WTC11 (cell line): ENCODE data around the gene EOLA1. TPM values are rescaled to one million over a fixed set of nuclear protein-coding genes. Genes with fewer than 3 reads are reported as not detected.

Source experiments
- ATAC-seq: fragments of 200-7000 bp; cut with Tn5 transposase; 2 replicates; pipeline ENCODE4 v1.10.0; 2021; ENCODE audit warnings: mild to moderate bottlenecking, moderate library complexity
- CTCF ChIA-PET: fragments of 300-600 bp; sonication (Branson Sonifier 250); formaldehyde crosslinking; loops from one replicate; lab custom pipeline; 2021; ENCODE audit warnings: antibody characterized with exemption; lab: Charles Lee
- POLR2A ChIA-PET: fragments of 350-600 bp; sonication (Branson Sonifier 250); formaldehyde crosslinking; loops from one replicate; lab custom pipeline; 2021; ENCODE audit warnings: antibody characterized with exemption; lab: Charles Lee
- DNase-seq: peaks from one replicate; pipeline ENCODE4 v3.0.0; 2021; ENCODE audit warnings: low spot score
- H3K27ac Mint-ChIP-seq: 2 replicates; pipeline ENCODE4 v1.8.0; 2021; ENCODE audit warnings: mixed read lengths
- H3K27me3 Mint-ChIP-seq: 2 replicates; pipeline ENCODE4 v1.8.0; 2021; ENCODE audit warnings: low read depth, mild to moderate bottlenecking, moderate library complexity, mixed read lengths
- H3K36me3 Mint-ChIP-seq: 2 replicates; pipeline ENCODE4 v1.8.0; 2021; ENCODE audit warnings: mixed read lengths
- H3K4me1 Mint-ChIP-seq: 2 replicates; pipeline ENCODE4 v1.8.0; 2022; ENCODE audit warnings: mixed read lengths
- H3K4me3 Mint-ChIP-seq: 2 replicates; pipeline ENCODE4 v1.8.0; 2021; ENCODE audit warnings: mild to moderate bottlenecking, moderate library complexity, mixed read lengths
- H3K9me3 Mint-ChIP-seq: 2 replicates; pipeline ENCODE4 v1.8.0; 2021; ENCODE audit warnings: mixed read lengths
- AFF4 ChIP-seq: sonication (generic); formaldehyde crosslinking; IDR thresholded peaks from 2 replicates; pipeline ENCODE4 v1.8.1; 2023; ENCODE audit warnings: mild to moderate bottlenecking, missing genetic modification reagents, borderline replicate concordance
- ARID4B ChIP-seq: sonication (generic); formaldehyde crosslinking; IDR thresholded peaks from 2 replicates; pipeline ENCODE4 v1.8.0; 2023; ENCODE audit warnings: missing genetic modification reagents, mild to moderate bottlenecking, borderline replicate concordance
- ATF1 ChIP-seq: sonication (generic); formaldehyde crosslinking; IDR thresholded peaks from 2 replicates; pipeline ENCODE4 v1.8.1; 2023; ENCODE audit warnings: mild to moderate bottlenecking, moderate library complexity, missing genetic modification reagents
- CDX4 ChIP-seq: fragments of 250-450 bp; sonication (Bioruptor Pico); IDR thresholded peaks from 2 replicates; pipeline ENCODE4 v1.9.0; 2021; ENCODE audit warnings: moderate library complexity, mild to moderate bottlenecking, inconsistent platforms, borderline replicate concordance
- FOXK1 ChIP-seq: sonication (generic); formaldehyde crosslinking; IDR thresholded peaks from 2 replicates; pipeline ENCODE4 v1.8.0; 2022; ENCODE audit warnings: mild to moderate bottlenecking, moderate library complexity, missing genetic modification reagents
- FOXP1 ChIP-seq: sonication (generic); formaldehyde crosslinking; IDR thresholded peaks from 2 replicates; pipeline ENCODE4 v1.8.0; 2022; ENCODE audit warnings: missing genetic modification reagents, mild to moderate bottlenecking, moderate library complexity, borderline replicate concordance
- JAZF1 ChIP-seq: fragments of 250-450 bp; sonication (Bioruptor Pico); IDR thresholded peaks from 2 replicates; pipeline ENCODE4 v1.9.0; 2021; ENCODE audit warnings: moderate library complexity, mild to moderate bottlenecking, inconsistent platforms
- JUN ChIP-seq: sonication (generic); formaldehyde crosslinking; IDR thresholded peaks from 2 replicates; pipeline ENCODE4 v1.8.0; 2023; ENCODE audit warnings: mild to moderate bottlenecking, missing genetic modification reagents
- MAX ChIP-seq: sonication (generic); formaldehyde crosslinking; IDR thresholded peaks from 2 replicates; pipeline ENCODE4 v1.8.0; 2022; ENCODE audit warnings: mild to moderate bottlenecking, missing genetic modification reagents
- SP1 ChIP-seq: sonication (generic); formaldehyde crosslinking; conservative IDR thresholded peaks from 2 replicates; pipeline ENCODE4 v1.8.1; 2022; ENCODE audit warnings: missing genetic modification reagents
- USF2 ChIP-seq: sonication (generic); formaldehyde crosslinking; IDR thresholded peaks from 2 replicates; pipeline ENCODE4 v1.8.1; 2023; ENCODE audit warnings: mild to moderate bottlenecking, missing genetic modification reagents, moderate library complexity
- ZMAT4 ChIP-seq: fragments of 250-450 bp; sonication (Bioruptor Pico); IDR thresholded peaks from 2 replicates; pipeline ENCODE4 v1.9.0; 2021; ENCODE audit warnings: mild to moderate bottlenecking
- ZNF219 ChIP-seq: sonication (generic); formaldehyde crosslinking; IDR thresholded peaks from 2 replicates; pipeline ENCODE4 v1.8.0; 2023; ENCODE audit warnings: missing genetic modification reagents, mild to moderate bottlenecking, borderline replicate concordance
- ZNF232 ChIP-seq: sonication (generic); formaldehyde crosslinking; IDR thresholded peaks from 2 replicates; pipeline ENCODE4 v1.8.0; 2022; ENCODE audit warnings: mild to moderate bottlenecking, missing genetic modification reagents
- ZNF512 ChIP-seq: sonication (generic); formaldehyde crosslinking; IDR thresholded peaks from 2 replicates; pipeline ENCODE4 v1.8.1; 2022; ENCODE audit warnings: missing genetic modification reagents, borderline replicate concordance
- ZNF671 ChIP-seq: fragments of 250-450 bp; sonication (Bioruptor Pico); IDR thresholded peaks from 2 replicates; pipeline ENCODE4 v1.8.0; 2021; ENCODE audit warnings: mild to moderate bottlenecking
- total RNA-seq: library from RNA; stranded (reverse); gene quantifications from 3 replicates; pipeline ENCODE4 v1.2.3, GENCODE V29; 2021

Gene EOLA1
- total RNA-seq, 1 experiment from 2014 or later, result 5.4 TPM

GRCh38 chrX:149563359-149563758 lies 22.5 kb downstream of the EOLA1 start (continued):
- TF ChIP-seq ARID4B (CRISPR knock-in tag), result no peak
- no peak for TF ChIP-seq JUN (CRISPR knock-in tag)
- TF ChIP-seq ZMAT4 (CRISPR knock-in tag), result no peak
- no peak for TF ChIP-seq JAZF1 (CRISPR knock-in tag)

GRCh38 chrX:149567621-149568417 lies 27.0 kb downstream of the EOLA1 start:
- ChIA-PET POLR2A (no interaction called here), CTCF (no interaction called here)
- Mint-ChIP-seq H3K27me3 (no peaks in the 10 kb centered on the region; the same call in none of the 2 replicates), H3K4me3 (no peak overlapping the region), H3K36me3 (peaks cover 11% of the 10 kb centered on the region), H3K9me3 (peaks cover 16% of the 10 kb centered on the region), H3K4me1 (no peaks in the 10 kb centered on the region; the same call in 1 of the 2 replicates), H3K27ac (no peak overlapping the region)
- DNase-seq, result no peak
- no peak for TF ChIP-seq ZNF512
- TF ChIP-seq CDX4, result no peak
- no peak for ATAC-seq

- H3K4me1 Mint-ChIP-seq, result no peaks in the 10 kb centered on the region; the same call in 1 of the 2 replicates
- H3K36me3 Mint-ChIP-seq, result peaks cover 4% of the 10 kb centered on the region
- no peak for TF ChIP-seq ATF1
- TF ChIP-seq SP1 (CRISPR knock-in tag), result no peak
- TF ChIP-seq ZNF219 (CRISPR knock-in tag), result no peak
- no peaks in the 10 kb centered on the region; the same call in none of the 2 replicates for H3K27me3 Mint-ChIP-seq
- ChIA-PET POLR2A (no interaction called here), CTCF (no interaction called here)
- no peak overlapping the region for H3K27ac Mint-ChIP-seq
- DNase-seq (no peak), ATAC-seq (no peak)
- H3K9me3 Mint-ChIP-seq, result peaks cover 8% of the 10 kb centered on the region
- no peak overlapping the region for H3K4me3 Mint-ChIP-seq
Observed at GRCh38 chrX:149568701-149569296, 28.0 kb downstream of the EOLA1 start.

- ATAC-seq, result no peak
- ChIA-PET POLR2A (no interaction called here), CTCF (no interaction called here)
- Mint-ChIP-seq H3K36me3 (no peaks in the 10 kb centered on the region; the same call in 1 of the 2 replicates), H3K27ac (no peak overlapping the region), H3K4me1 (no peaks in the 10 kb centered on the region; the same call in 1 of the 2 replicates), H3K27me3 (no peaks in the 10 kb centered on the region; the same call in none of the 2 replicates), H3K9me3 (peaks cover 4% of the 10 kb centered on the region; the same call in 1 of the 2 replicates), H3K4me3 (no peak overlapping the region)
- DNase-seq, result no peak
- TF ChIP-seq USF2, result no peak
- no peak for TF ChIP-seq FOXP1 (CRISPR knock-in tag)
- no peak for TF ChIP-seq AFF4 (CRISPR knock-in tag)
- TF ChIP-seq ZNF671 (CRISPR knock-in tag), result no peak
- TF ChIP-seq FOXK1 (CRISPR knock-in tag), result no peak
- no peak for TF ChIP-seq ATF1
- no peak for TF ChIP-seq ZNF232 (CRISPR knock-in tag)
- TF ChIP-seq MAX (CRISPR knock-in tag), result no peak
Observed at GRCh38 chrX:149569770-149570169, 29.0 kb downstream of the EOLA1 start.
